Activated naive CD4-positive, alpha-beta T cell treated with anti-CD3 and anti-CD28 coated beads for 36 hours (primary cell): ENCODE results near the gene RAI14. TPM values are rescaled to one million over a fixed set of nuclear protein-coding genes. Genes with fewer than 3 reads are reported as not detected.

Source experiments
- CTCF ChIA-PET: fragments of 350-600 bp; sonication (Branson Sonifier 250); formaldehyde crosslinking; loops from one replicate; lab custom pipeline; 2021; ENCODE audit warnings: antibody characterized with exemption; lab: Charles Lee
- DNase-seq: peaks from one replicate; pipeline ENCODE4 v3.0.0-alpha.2; 2020
- H3K27ac Mint-ChIP-seq: one replicate; pipeline ENCODE4 v1.8.0; 2021; ENCODE audit warnings: mild to moderate bottlenecking, mixed read lengths
- H3K27me3 Mint-ChIP-seq: one replicate; pipeline ENCODE4 v1.8.0; 2021; ENCODE audit warnings: low read depth, mixed read lengths
- H3K36me3 Mint-ChIP-seq: one replicate; pipeline ENCODE4 v1.8.0; 2021; ENCODE audit warnings: low read depth, mixed read lengths
- H3K4me1 Mint-ChIP-seq: one replicate; pipeline ENCODE4 v1.8.0; 2021; ENCODE audit warnings: low read depth, mixed read lengths
- H3K4me3 Mint-ChIP-seq: one replicate; pipeline ENCODE4 v1.8.0; 2021; ENCODE audit warnings: mild to moderate bottlenecking, moderate library complexity, mixed read lengths
- H3K9me3 Mint-ChIP-seq: one replicate; pipeline ENCODE4 v1.8.0; 2021; ENCODE audit warnings: mixed read lengths
- intact Hi-C: fragments of 100-400 bp; cut with micrococcal nuclease; formaldehyde crosslinking; loops from one replicate; pipeline ENCODE4 v1.15.1; 2023
- total RNA-seq, 2 experiments: library from RNA; stranded (reverse); gene quantifications; one replicate each; pipeline ENCODE4 v1.2.3, GENCODE V29; 2021

The RAI14 gene
- total RNA-seq, 2 experiments from 2014 or later = 5.8 to 6.7 TPM

DNA sequence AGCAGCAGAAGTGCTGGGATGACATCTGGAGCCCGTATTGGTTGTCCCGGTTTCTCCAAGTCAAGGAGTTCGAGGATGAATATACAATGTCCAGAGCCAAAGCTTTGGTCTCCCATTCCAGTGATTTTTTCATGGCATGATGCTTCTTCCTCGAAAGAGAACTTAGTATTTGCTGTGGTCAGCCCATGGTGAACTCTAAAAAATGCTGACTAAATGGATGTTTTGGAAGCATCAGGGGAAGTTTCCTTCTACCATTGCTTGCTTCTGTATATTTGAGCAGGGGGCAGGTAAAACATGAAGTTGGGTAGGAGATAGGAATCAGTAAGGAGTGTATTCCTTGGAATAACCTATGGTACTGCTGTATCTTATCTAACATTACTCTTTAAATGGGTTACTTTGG is 191.4 kb downstream of the RAI14 start:
- Mint-ChIP-seq H3K27me3 (no peaks in the 10 kb centered on the region), H3K4me1 (no peaks in the 10 kb centered on the region)

DNA sequence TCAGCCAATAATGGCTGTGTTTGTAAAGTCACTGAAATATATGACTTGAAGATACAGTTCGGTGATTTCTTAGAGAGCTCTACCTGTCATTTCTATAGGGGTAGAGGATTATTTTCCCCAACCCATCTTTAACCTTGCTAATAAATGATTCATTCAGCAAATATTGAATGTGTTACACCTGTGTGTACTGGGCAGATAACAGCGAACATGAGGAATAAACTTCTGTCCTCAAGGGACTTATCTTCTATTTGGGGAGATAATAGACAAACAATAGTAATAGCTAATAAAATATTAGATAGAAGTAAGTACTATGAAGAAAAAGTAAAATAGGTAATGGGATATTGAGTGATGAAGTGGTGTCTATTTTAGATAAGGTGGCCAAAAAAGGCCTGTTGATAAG is 192.1 kb downstream of the RAI14 start:
- no peaks in the 10 kb centered on the region for H3K4me1 Mint-ChIP-seq
- CTCF ChIA-PET = no interaction called here
- H3K27me3 Mint-ChIP-seq = no peaks in the 10 kb centered on the region
- no peak overlapping the region for H3K27ac Mint-ChIP-seq
- no peaks in the 10 kb centered on the region for H3K36me3 Mint-ChIP-seq
- no peaks in the 10 kb centered on the region for H3K9me3 Mint-ChIP-seq
- DNase-seq = no peak
- no peak overlapping the region for H3K4me3 Mint-ChIP-seq
- intact Hi-C loops = no loop called here

More for the DNA sequence above, 191.4 kb downstream of the RAI14 start:
- no peak overlapping the region for H3K27ac Mint-ChIP-seq
- DNase-seq = no peak
- intact Hi-C loops = no loop called here
- H3K9me3 Mint-ChIP-seq = no peaks in the 10 kb centered on the region
- no peaks in the 10 kb centered on the region for H3K36me3 Mint-ChIP-seq
- CTCF ChIA-PET = no interaction called here
- H3K4me3 Mint-ChIP-seq = no peak overlapping the region

DNA sequence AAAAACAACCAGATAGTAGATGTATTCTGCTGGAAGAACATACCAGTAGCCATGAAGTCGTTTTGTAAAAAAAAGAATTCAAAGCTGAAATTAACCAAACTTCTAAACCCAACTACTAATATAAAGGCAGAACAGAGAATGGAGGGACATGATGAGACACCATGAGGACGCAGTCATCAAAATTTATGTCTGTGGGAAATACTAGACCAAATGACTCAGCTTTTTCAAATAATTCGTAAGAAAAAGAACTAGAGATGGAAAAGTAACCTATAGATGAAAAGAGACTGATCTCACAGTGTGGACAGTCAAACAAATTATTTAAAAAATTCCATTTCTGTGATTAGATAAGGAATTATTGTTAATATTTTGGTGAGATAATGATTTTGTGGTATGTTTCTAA is 193.1 kb downstream of the RAI14 start:
- no peak overlapping the region for H3K27ac Mint-ChIP-seq
- intact Hi-C loops = no loop called here
- CTCF ChIA-PET = interaction anchor here (1.0 kb wide), 1 partner anchor 34 kb away, joined by 4 read pairs; no protein-coding TSS in a partner anchor
- DNase-seq = no peak
- no peak overlapping the region for H3K4me3 Mint-ChIP-seq
- no peaks in the 10 kb centered on the region for H3K9me3 Mint-ChIP-seq
- no peaks in the 10 kb centered on the region for H3K36me3 Mint-ChIP-seq
- H3K27me3 Mint-ChIP-seq = no peaks in the 10 kb centered on the region
- no peaks in the 10 kb centered on the region for H3K4me1 Mint-ChIP-seq

DNA sequence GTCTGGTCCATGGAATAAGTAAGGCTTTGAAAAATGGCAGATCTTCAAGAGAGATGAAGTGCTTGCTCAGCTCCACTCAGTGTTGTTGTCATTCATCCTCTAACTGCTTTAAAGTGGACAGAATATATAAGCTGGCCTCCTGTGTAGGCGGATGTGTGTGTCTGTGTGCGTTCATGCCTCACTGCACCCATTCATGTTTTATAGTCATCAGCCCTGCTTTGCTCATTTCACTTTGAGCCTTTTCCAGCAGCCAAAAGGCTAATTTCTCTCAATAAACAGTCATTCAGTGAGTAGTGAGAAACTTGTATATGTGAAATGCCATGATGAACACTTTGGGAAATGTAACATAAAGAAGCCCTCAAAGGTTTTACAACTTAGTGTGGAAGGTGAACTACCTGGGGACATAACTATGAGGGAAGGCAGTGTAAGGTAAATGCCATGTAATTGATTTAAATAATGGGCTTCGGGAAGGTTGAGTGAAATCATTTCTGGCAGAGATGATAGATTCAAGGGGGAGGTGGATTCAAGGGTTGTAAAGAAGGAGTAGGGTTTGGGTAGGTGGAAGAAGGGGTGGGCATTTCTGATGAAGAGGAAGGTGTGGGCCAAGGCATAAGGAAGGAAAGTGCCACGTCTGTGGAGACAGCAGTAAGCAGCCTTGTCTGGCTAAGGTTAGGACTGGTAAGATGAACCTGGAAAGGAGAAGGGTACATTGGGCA is 198.5 kb downstream of the RAI14 start:
- CTCF ChIA-PET = no interaction called here
- H3K27ac Mint-ChIP-seq = no peak overlapping the region
- H3K4me3 Mint-ChIP-seq = no peak overlapping the region
- no peaks in the 10 kb centered on the region for H3K9me3 Mint-ChIP-seq
- intact Hi-C loops = no loop called here
- no peaks in the 10 kb centered on the region for H3K27me3 Mint-ChIP-seq
- H3K4me1 Mint-ChIP-seq = no peaks in the 10 kb centered on the region
- no peak for DNase-seq
- no peaks in the 10 kb centered on the region for H3K36me3 Mint-ChIP-seq

DNA sequence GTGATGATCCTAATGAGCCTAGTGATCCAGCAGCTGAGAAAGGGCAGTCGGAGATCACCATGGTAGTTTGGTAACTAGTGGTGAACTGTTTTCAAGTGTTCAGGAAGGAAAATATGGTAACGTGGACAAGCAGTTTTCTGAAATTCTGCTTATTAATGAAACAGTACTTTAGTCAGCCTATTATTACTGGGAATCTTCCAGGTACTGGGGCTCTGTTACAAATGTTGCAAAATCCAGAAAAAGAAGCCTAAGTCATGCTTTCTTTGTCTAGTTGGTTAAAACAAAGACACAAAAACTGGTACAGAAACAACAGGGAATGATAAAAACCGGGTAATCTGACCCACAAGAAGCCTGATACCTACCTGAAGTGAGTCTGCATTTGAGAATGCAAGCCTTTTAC is 201.0 kb downstream of the RAI14 start:
- no peak overlapping the region for H3K4me3 Mint-ChIP-seq
- no peak for DNase-seq
- no peaks in the 10 kb centered on the region for H3K36me3 Mint-ChIP-seq
- no peak overlapping the region for H3K27ac Mint-ChIP-seq
- H3K4me1 Mint-ChIP-seq = no peaks in the 10 kb centered on the region
- H3K9me3 Mint-ChIP-seq = no peaks in the 10 kb centered on the region
- CTCF ChIA-PET = no interaction called here
- H3K27me3 Mint-ChIP-seq = no peaks in the 10 kb centered on the region
- intact Hi-C loops = no loop called here

DNA sequence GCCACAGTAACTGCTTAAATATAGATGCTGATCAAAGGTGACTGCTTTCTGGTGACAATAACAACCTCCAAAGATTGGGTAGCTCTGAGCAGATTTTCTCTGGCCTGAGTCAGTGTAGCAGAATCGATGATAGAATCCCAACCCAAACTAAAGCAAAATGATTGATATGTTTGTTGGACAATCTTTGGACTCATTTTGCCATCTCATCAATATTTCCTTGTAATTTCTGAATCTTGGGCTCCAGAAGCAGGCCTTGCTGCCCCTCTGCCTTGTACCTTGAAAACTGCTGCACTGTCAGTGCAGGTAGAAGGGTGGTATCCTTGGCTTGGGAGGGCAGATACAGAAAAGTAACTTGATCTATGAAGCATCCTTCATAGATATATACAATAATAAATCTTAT is 201.8 kb downstream of the RAI14 start:
- H3K4me3 Mint-ChIP-seq = no peak overlapping the region
- no peaks in the 10 kb centered on the region for H3K4me1 Mint-ChIP-seq
- intact Hi-C loops = no loop called here
- CTCF ChIA-PET = no interaction called here
- H3K9me3 Mint-ChIP-seq = no peaks in the 10 kb centered on the region
- H3K27me3 Mint-ChIP-seq = no peaks in the 10 kb centered on the region
- no peak for DNase-seq
- H3K36me3 Mint-ChIP-seq = no peaks in the 10 kb centered on the region
- H3K27ac Mint-ChIP-seq = no peak overlapping the region

DNA sequence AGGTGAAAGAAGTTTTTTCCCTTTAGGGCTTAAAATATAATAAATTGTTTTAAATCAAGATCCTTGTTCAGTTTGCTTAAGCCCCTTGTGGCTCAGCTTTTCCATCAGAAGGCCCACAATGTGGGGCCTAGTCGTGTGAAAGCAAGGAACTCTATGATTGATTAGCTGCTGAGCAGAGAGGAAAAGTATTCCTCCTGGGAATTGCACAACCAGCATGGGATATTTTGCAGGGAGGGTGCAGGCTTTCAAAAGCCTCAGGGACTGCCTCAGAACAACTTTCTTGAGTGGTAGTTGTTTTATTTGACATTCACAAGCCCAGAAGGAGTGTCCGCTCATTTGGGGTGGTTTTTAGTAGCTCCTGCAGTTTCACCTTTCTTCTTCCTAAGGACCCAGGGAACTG is 202.7 kb downstream of the RAI14 start:
- Mint-ChIP-seq H3K27ac (no peak overlapping the region), H3K4me3 (no peak overlapping the region), H3K36me3 (no peaks in the 10 kb centered on the region), H3K27me3 (no peaks in the 10 kb centered on the region), H3K4me1 (no peaks in the 10 kb centered on the region), H3K9me3 (no peaks in the 10 kb centered on the region)
- CTCF ChIA-PET = no interaction called here
- no peak for DNase-seq
- intact Hi-C loops = no loop called here

DNA sequence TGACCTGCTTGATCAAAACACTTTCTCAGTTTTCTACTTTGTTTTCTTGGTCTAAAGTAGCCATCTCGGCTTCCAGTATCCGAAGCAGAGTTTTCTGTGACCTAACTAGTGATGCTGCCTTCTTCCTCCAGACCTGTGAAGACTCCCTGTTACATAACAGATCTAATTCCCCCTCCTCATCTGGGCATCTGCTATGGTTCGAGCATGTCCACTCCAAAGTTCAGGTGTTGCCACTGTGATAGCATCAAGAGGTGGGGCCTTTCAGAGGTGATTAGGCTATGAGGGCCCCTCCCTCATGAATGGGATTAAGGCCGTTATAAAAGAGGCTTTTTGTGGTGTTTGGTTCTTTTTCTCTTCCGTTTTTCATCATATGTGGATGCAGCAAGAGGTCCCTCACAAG is 203.1 kb downstream of the RAI14 start:
- no peaks in the 10 kb centered on the region for H3K9me3 Mint-ChIP-seq
- CTCF ChIA-PET = no interaction called here
- intact Hi-C loops = no loop called here
- no peaks in the 10 kb centered on the region for H3K4me1 Mint-ChIP-seq
- no peaks in the 10 kb centered on the region for H3K27me3 Mint-ChIP-seq
- H3K4me3 Mint-ChIP-seq = no peak overlapping the region
- no peak for DNase-seq
- no peaks in the 10 kb centered on the region for H3K36me3 Mint-ChIP-seq
- H3K27ac Mint-ChIP-seq = no peak overlapping the region

DNA sequence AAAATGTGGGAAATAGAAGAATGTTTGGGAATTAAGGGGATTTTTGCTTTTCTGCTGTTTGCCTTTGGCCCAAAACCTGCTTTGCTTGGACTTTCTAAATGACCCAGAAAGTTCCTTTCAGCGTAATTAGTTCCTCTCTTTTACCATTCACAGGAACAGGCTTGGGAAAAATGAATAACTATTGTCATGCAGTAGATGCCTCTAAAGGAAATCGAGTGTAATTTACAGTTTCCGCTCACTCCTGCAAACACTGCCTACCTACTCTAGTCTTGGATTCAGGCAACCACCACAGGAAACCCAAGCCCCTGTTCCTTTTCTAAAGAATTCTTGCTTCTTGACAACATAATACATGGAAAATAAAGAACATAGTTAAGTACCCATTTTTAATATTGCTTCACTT is 207.8 kb downstream of the RAI14 start:
- no peak overlapping the region for H3K4me3 Mint-ChIP-seq
- intact Hi-C loops = no loop called here
- CTCF ChIA-PET = no interaction called here
- no peak overlapping the region for H3K27ac Mint-ChIP-seq
- H3K9me3 Mint-ChIP-seq = no peaks in the 10 kb centered on the region
- DNase-seq = no peak
- no peaks in the 10 kb centered on the region for H3K4me1 Mint-ChIP-seq
- H3K36me3 Mint-ChIP-seq = no peaks in the 10 kb centered on the region
- H3K27me3 Mint-ChIP-seq = no peaks in the 10 kb centered on the region

DNA sequence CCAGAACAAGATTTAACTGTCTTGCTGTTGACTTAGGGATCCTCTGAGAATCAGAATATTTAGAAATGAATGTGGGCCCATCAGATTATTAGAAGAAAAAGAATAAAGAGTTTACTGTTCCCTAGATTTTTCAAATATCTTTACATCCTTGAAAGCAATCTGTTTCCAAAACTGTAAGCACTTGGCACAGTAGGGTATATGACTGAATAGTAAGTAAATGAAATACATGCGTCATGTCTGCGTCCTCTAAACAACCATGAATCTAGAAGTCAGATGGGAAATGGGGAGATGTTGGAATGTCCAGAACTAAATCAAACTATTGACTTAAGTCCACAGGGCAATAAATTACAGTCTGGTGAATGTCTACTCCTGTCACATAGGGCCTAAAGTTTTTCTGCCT is 209.0 kb downstream of the RAI14 start:
- no peak for DNase-seq
- CTCF ChIA-PET = no interaction called here
- H3K9me3 Mint-ChIP-seq = no peaks in the 10 kb centered on the region

DNA sequence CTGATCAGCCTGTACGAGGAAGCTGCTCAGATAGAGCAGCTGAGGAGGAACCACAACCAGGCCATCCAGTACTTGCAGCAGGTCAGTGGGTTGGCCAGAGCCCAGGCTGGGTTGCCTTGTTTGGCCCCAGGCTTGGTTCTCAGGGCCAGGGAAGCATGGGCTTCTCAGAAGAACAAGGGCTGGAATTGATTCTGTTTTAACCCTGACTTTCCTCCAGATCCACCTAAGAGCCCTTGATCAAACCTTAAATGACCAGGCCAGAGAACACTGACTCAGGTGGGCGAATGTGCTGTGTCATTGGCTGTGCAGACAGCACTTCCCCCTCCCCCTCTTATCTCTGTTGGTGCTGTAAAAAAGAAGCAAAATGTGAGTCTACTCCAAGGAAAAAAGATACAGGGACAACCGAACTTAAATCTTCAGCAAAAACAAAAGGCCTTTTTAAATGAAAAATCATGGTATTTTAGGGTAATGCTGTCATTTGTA is 210.9 kb downstream of the RAI14 start:
- Mint-ChIP-seq H3K4me3 (no peak overlapping the region), H3K36me3 (no peaks in the 10 kb centered on the region), H3K27ac (no peak overlapping the region), H3K9me3 (no peaks in the 10 kb centered on the region), H3K4me1 (no peaks in the 10 kb centered on the region), H3K27me3 (no peaks in the 10 kb centered on the region)
- intact Hi-C loops = no loop called here
- CTCF ChIA-PET = no interaction called here
- DNase-seq = no peak

More for the DNA sequence above, 209.0 kb downstream of the RAI14 start:
- no peaks in the 10 kb centered on the region for H3K36me3 Mint-ChIP-seq
- intact Hi-C loops = no loop called here
- no peak overlapping the region for H3K4me3 Mint-ChIP-seq
- no peaks in the 10 kb centered on the region for H3K27me3 Mint-ChIP-seq
- no peak overlapping the region for H3K27ac Mint-ChIP-seq
- H3K4me1 Mint-ChIP-seq = no peaks in the 10 kb centered on the region

DNA sequence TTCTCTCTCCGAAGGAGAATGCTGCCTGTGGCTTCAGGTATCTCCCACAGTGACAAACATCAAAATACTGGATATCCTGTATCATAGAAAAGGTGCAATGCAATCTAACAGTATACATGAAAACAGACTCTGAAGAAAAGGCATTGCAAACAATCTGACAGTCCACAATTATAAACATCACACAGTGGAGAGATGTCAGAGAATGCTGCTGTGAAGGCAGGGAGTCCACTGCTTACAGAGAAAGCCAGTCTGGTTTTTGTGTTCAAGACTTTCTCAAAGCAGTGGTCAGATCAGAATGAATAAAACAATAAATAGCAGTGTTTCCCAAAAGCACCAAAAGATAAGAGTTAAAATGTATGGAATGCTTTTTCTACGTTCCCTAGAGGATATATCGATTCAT is 211.5 kb downstream of the RAI14 start:
- no peak for DNase-seq
- H3K27ac Mint-ChIP-seq = no peak overlapping the region
- H3K27me3 Mint-ChIP-seq = no peaks in the 10 kb centered on the region
- CTCF ChIA-PET = no interaction called here
- H3K36me3 Mint-ChIP-seq = no peaks in the 10 kb centered on the region
- no peaks in the 10 kb centered on the region for H3K9me3 Mint-ChIP-seq
- H3K4me1 Mint-ChIP-seq = no peaks in the 10 kb centered on the region
- H3K4me3 Mint-ChIP-seq = no peak overlapping the region
- intact Hi-C loops = no loop called here

DNA sequence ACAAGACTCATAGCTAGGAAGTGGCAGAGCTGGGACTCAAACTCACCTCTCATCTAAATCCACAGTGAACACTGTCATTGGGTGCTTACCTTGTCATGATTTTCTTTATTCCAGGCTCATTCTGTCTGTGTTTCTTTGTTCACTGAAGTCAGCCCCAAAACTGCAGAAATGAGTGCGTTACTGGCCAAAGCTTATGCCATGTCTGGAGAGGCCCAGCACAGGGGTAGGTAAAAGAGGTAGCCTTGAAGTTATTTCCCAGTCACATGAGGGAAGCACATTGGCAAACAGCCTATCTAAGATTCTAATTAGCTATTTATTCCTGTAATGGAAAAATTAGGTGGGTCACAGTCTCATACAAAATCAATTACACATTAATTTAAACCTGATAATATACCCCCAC is 212.7 kb downstream of the RAI14 start:
- Mint-ChIP-seq H3K27ac (no peak overlapping the region), H3K4me1 (no peaks in the 10 kb centered on the region), H3K27me3 (no peaks in the 10 kb centered on the region), H3K4me3 (no peak overlapping the region), H3K36me3 (no peaks in the 10 kb centered on the region), H3K9me3 (no peaks in the 10 kb centered on the region)
- intact Hi-C loops = no loop called here
- CTCF ChIA-PET = no interaction called here
- DNase-seq = no peak
